AG04450 (cell line): ENCODE data around the gene AMACR. TPM values are rescaled to one million over a fixed set of nuclear protein-coding genes. Genes with fewer than 3 reads are reported as not detected.
A peak's percentile ranks its signal among the peaks of the same experiment; 100 is the strongest.

Source experiments
- CTCF ChIA-PET: fragments of 300-600, 350-600 bp; formaldehyde crosslinking; extraction: SDS; loops from one replicate; lab custom pipeline; 2022; ENCODE audit warnings: antibody characterized with exemption, inconsistent platforms; lab: Charles Lee
- POLR2A ChIA-PET: fragments of 350-600 bp; formaldehyde crosslinking; extraction: SDS; loops from one replicate; lab custom pipeline; 2021; ENCODE audit warnings: antibody characterized with exemption, inconsistent platforms; lab: Yijun Ruan, JAX
- DNase-seq: peaks from one replicate; pipeline ENCODE4 v3.0.0-alpha.2; 2011; ENCODE audit warnings: low read depth, low spot score
- H3K27ac ChIP-seq: one replicate; pipeline ENCODE4 v1.5.1; 2012; ENCODE audit warnings: low read depth, low read length, control low read depth
- H3K27me3 ChIP-seq: one replicate; pipeline ENCODE4 v1.6.0; 2012; ENCODE audit warnings: low read length; ENCODE audit not compliant: control insufficient read depth, insufficient read depth
- H3K4me3 ChIP-seq: 2 replicates; pipeline ENCODE4 v1.5.1; 2011; ENCODE audit warnings: mild to moderate bottlenecking, low read depth, low read length, control low read depth
- H3K9me3 ChIP-seq: 2 replicates; pipeline ENCODE4 v1.5.1; 2012; ENCODE audit warnings: low read length; ENCODE audit not compliant: control insufficient read depth, insufficient read depth
- CTCF ChIP-seq: IDR thresholded peaks from 2 replicates; pipeline ENCODE4 v1.5.1; 2011; ENCODE audit warnings: low read depth, low read length, control low read depth, inconsistent platforms
- polyA plus RNA-seq: library from polyadenylated mRNA; depleted of rRNA; stranded (reverse); fragments of >200 nt; gene quantifications from 2 replicates; pipeline ENCODE4 v1.2.3, GENCODE V29; 2011; rRNA removed
- small RNA-seq: library from RNA; depleted of rRNA; stranded (forward); fragments of <200 nt; gene quantifications from one replicate; pipeline ENCODE3, GENCODE V24; 2012; ENCODE audit warnings: low read depth; ENCODE audit not compliant: insufficient read length

The AMACR gene
- polyA plus RNA-seq, 1 experiment = 10.0 TPM

GRCh38 chr5:33936381-33937016 is 71.4 kb downstream of the AMACR start, which contains the start of gene RXFP3:
Gene RXFP3 (plus strand): TSS chr5:33936386. CDS start chr5:33936741, 355 bp downstream.
- H3K27me3 ChIP-seq = peaks cover 53% of the 10 kb centered on the region
- no peak for DNase-seq
- POLR2A ChIA-PET = no interaction called here

More at GRCh38 chr5:33936381-33937016, 71.4 kb downstream of the AMACR start, which contains the start of gene RXFP3:
- H3K9me3 ChIP-seq = peaks cover 15% of the 10 kb centered on the region; the same call in 1 of the 2 replicates
- CTCF ChIA-PET = interaction anchor here (2.4 to 5.1 kb wide), 3 partner anchors 33 to 467 kb away, joined by 16 to 47 read pairs (median 21); no protein-coding TSS in a partner anchor
- no peak within 1 kb of the TSS for H3K27ac ChIP-seq
- H3K4me3 ChIP-seq = peak within 1 kb of the TSS; percentile 60
- TF ChIP-seq CTCF = no peak

Small RNAs within 50 kb of the gene (small RNA-seq; reads per million reads assigned to genes)
- gene AC139783.1 = not detected

Other genes with a start within 250 kb of the AMACR start
- gene ADAMTS12, start 116.1 kb downstream of the AMACR start, polyA plus RNA-seq = 46.8 and 47.6 TPM in 2 replicates
- not detected in 2 replicates for gene RXFP3, start 71.7 kb downstream of the AMACR start, polyA plus RNA-seq
- not detected in 2 replicates for gene SLC45A2, start 23.4 kb downstream of the AMACR start, polyA plus RNA-seq
- gene C1QTNF3, start 35.2 kb upstream of the AMACR start, polyA plus RNA-seq = 0.74 and 1.2 TPM in 2 replicates